Stimulated activated CD8-positive, alpha-beta memory T cell treated with anti-CD3 and anti-CD28 coated beads, Interleukin-4, amount 100 ng/mL, for 24 hours (primary cell): Measurements from ENCODE around the gene RAP1GAP2.

Experiments used
- DNase-seq: peaks from one replicate; pipeline ENCODE4 v3.0.0-alpha.2; 2020; ENCODE audit warnings: low read depth

Gene RAP1GAP2

GRCh38 chr17:2853283-2854142, 57.3 kb downstream of the RAP1GAP2 start:
- DNase-seq: peak; percentile 15

- no peak for DNase-seq
These were observed 58.2 kb downstream of the RAP1GAP2 start for GRCh38 chr17:2854143-2855055.

GRCh38 chr17:2855063-2855600, 58.9 kb downstream of the RAP1GAP2 start:
- DNase-seq: no peak

GRCh38 chr17:2856727-2857126, 60.5 kb downstream of the RAP1GAP2 start:
- DNase-seq: no peak

GRCh38 chr17:2860045-2860444, 63.8 kb downstream of the RAP1GAP2 start:
- no peak for DNase-seq

- DNase-seq: no peak
These were observed 64.6 kb downstream of the RAP1GAP2 start for GRCh38 chr17:2860883-2861282.

- DNase-seq: no peak
These were observed 66.0 kb downstream of the RAP1GAP2 start for GRCh38 chr17:2862197-2862596.

- no peak for DNase-seq
These were observed 67.0 kb downstream of the RAP1GAP2 start for GRCh38 chr17:2863204-2863603.

- no peak for DNase-seq
These were observed 69.0 kb downstream of the RAP1GAP2 start for GRCh38 chr17:2865228-2865627.

- no peak for DNase-seq
These were observed 71.5 kb downstream of the RAP1GAP2 start for GRCh38 chr17:2867441-2868424.

- DNase-seq: no peak
These were observed 73.4 kb downstream of the RAP1GAP2 start for GRCh38 chr17:2869604-2870003.

- DNase-seq: no peak
These were observed 75.0 kb downstream of the RAP1GAP2 start for GRCh38 chr17:2871205-2871604.

- DNase-seq: no peak
These were observed 75.5 kb downstream of the RAP1GAP2 start for GRCh38 chr17:2871720-2872119.

- DNase-seq: no peak
These were observed 76.0 kb downstream of the RAP1GAP2 start for GRCh38 chr17:2872282-2872681.

- DNase-seq: no peak
These were observed 78.0 kb downstream of the RAP1GAP2 start for GRCh38 chr17:2874189-2874686.

- no peak for DNase-seq
These were observed 79.4 kb downstream of the RAP1GAP2 start for GRCh38 chr17:2875608-2876007.

- DNase-seq: no peak
These were observed 80.2 kb downstream of the RAP1GAP2 start for GRCh38 chr17:2876467-2876866.

GRCh38 chr17:2878751-2879254, 82.6 kb downstream of the RAP1GAP2 start:
- DNase-seq: no peak

- no peak for DNase-seq
These were observed 83.8 kb downstream of the RAP1GAP2 start for GRCh38 chr17:2880050-2880449.

- no peak for DNase-seq
These were observed 85.1 kb downstream of the RAP1GAP2 start for GRCh38 chr17:2881295-2881694.
